GM12892 (cell line): ENCODE data around the gene MBTD1.

Experiments
- POLR2A ChIP-seq: IDR thresholded peaks from 2 replicates; pipeline ENCODE4 v1.6.1; 2011; ENCODE audit warnings: low read depth, low read length, control low read depth
- POLR2AphosphoS5 ChIP-seq: IDR thresholded peaks from 2 replicates; pipeline ENCODE4 v1.6.1; 2011; ENCODE audit warnings: low read depth, low read length, control low read depth

- no peak for TF ChIP-seq POLR2AphosphoS5
- TF ChIP-seq POLR2A = no peak
These were observed 19.6 kb downstream of the MBTD1 start for GRCh38 chr17:51240275-51240674.
